DOHH2 (cell line): ENCODE measurements around the gene SLC8A1.

Experiments
- H3F3A ChIP-seq: fragments of 200-600 bp; sonication (generic), shearing (Covaris generic); 2 replicates; pipeline ENCODE4 v1.6.0; 2016; ENCODE audit warnings: antibody characterized with exemption, mild to moderate bottlenecking; ENCODE audit not compliant: control insufficient read depth, insufficient read depth
- H3K27ac ChIP-seq: fragments of 200-600 bp; sonication (generic); 2 replicates; pipeline ENCODE4 v1.5.1; 2014; ENCODE audit warnings: low read depth, mild to moderate bottlenecking, low read length, moderate library complexity
- H3K27me3 ChIP-seq: fragments of 200-600 bp; sonication (generic); 2 replicates; pipeline ENCODE4 v1.6.1; 2014; ENCODE audit warnings: mild to moderate bottlenecking, low read length, mixed read lengths; ENCODE audit not compliant: control insufficient read depth
- H3K36me3 ChIP-seq: fragments of 200-600 bp; sonication (generic); 2 replicates; pipeline ENCODE4 v1.6.1; 2014; ENCODE audit warnings: mild to moderate bottlenecking, low read length, moderate library complexity, mixed read lengths; ENCODE audit not compliant: control insufficient read depth
- H3K4me1 ChIP-seq: fragments of 200-600 bp; sonication (generic); 2 replicates; pipeline ENCODE4 v1.6.1; 2014; ENCODE audit warnings: mild to moderate bottlenecking, low read length, mixed read lengths; ENCODE audit not compliant: control insufficient read depth
- H3K4me2 ChIP-seq: fragments of 200-600 bp; sonication (generic); 2 replicates; pipeline ENCODE4 v1.6.0; 2014; ENCODE audit warnings: mild to moderate bottlenecking, low read length, moderate library complexity
- H3K4me3 ChIP-seq: fragments of 200-600 bp; sonication (generic); 2 replicates; pipeline ENCODE4 v1.5.1; 2014; ENCODE audit warnings: mild to moderate bottlenecking, low read length, mixed read lengths
- H3K79me2 ChIP-seq: fragments of 200-600 bp; sonication (generic); 2 replicates; pipeline ENCODE4 v1.6.1; 2014; ENCODE audit warnings: mild to moderate bottlenecking, low read length, mixed read lengths; ENCODE audit not compliant: control insufficient read depth
- H3K9me2 ChIP-seq: fragments of 200-600 bp; sonication (generic); replicated peaks from 2 replicates; pipeline ENCODE4 v1.6.1; 2014; ENCODE audit warnings: mild to moderate bottlenecking, low read length, mixed read lengths; ENCODE audit not compliant: control insufficient read depth
- H3K9me3 ChIP-seq: fragments of 200-600 bp; sonication (generic); 2 replicates; pipeline ENCODE4 v1.6.1; 2014; ENCODE audit warnings: antibody characterized with exemption, low read length, mixed read lengths; ENCODE audit not compliant: control insufficient read depth, insufficient read depth
- H4K20me1 ChIP-seq: fragments of 200-600 bp; sonication (generic); 2 replicates; pipeline ENCODE4 v1.6.0; 2014; ENCODE audit warnings: low read depth, mild to moderate bottlenecking, antibody characterized with exemption, low read length, moderate library complexity; ENCODE audit not compliant: control insufficient read depth, insufficient read depth
- EZH2phosphoT487 ChIP-seq: fragments of 200-600 bp; sonication (generic); IDR thresholded peaks from 2 replicates; pipeline ENCODE4 v1.6.1; 2017; ENCODE audit warnings: borderline replicate concordance, mild to moderate bottlenecking, antibody characterized with exemption, low read length, moderate library complexity, mixed read lengths
- TF ChIP-seq, protein P1 (sequence below): fragments of 200-600 bp; sonication (generic); IDR thresholded peaks from one replicate; pipeline ENCODE4 v1.5.1; 2014; ENCODE audit warnings: antibody characterized with exemption, mild to moderate bottlenecking, low read depth, low read length; ENCODE audit not compliant: poor library complexity, severe bottlenecking

Gene SLC8A1

GRCh38 chr2:40159333-40159732 is 292.6 kb downstream of the SLC8A1 start:
- 0 out of 2 replicates have a peak, but pooled peaks cover 6% of the 10 kb centered on the region for H3K4me1 ChIP-seq
- no peaks in the 10 kb centered on the region for H3K9me2 ChIP-seq
- no peaks in the 10 kb centered on the region for H4K20me1 ChIP-seq
- H3K9me3 ChIP-seq: no peaks in the 10 kb centered on the region
- H3K36me3 ChIP-seq: peaks cover 61% of the 10 kb centered on the region
- H3F3A ChIP-seq: no peaks in the 10 kb centered on the region
- H3K79me2 ChIP-seq: no peaks in the 10 kb centered on the region
- no peak overlapping the region for H3K4me3 ChIP-seq
- H3K27me3 ChIP-seq: no peaks in the 10 kb centered on the region
- no peak for TF ChIP-seq EZH2phosphoT487
- H3K27ac ChIP-seq: no peak overlapping the region
- H3K4me2 ChIP-seq: no peak overlapping the region

DNA sequence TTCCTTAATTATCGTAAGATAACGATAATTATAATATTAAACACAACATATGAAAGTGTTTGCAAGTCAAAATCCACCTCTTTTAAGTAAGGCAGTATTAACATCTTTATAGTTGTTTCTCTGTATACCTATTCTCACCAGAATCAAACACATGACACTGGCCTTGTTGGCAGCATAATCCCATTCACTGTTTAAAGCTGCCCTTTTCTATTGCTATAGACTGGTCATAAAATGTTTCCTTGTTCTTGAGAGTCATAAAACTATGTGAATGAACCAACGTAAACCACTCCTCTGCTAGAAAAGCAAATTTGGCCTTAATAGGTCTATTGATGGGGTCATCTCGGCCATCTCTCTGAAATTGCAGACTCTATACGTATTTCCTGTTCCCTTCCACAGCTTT is 293.1 kb downstream of the SLC8A1 start:
- Histone ChIP-seq H3K27me3 (no peaks in the 10 kb centered on the region), H3K36me3 (peaks cover 58% of the 10 kb centered on the region), H3K4me1 (0 out of 2 replicates have a peak, but pooled peaks cover 6% of the 10 kb centered on the region), H3F3A (no peaks in the 10 kb centered on the region), H3K4me3 (no peak overlapping the region), H3K9me3 (no peaks in the 10 kb centered on the region), H3K4me2 (no peak overlapping the region), H3K27ac (no peak overlapping the region), H4K20me1 (no peaks in the 10 kb centered on the region), H3K79me2 (no peaks in the 10 kb centered on the region), H3K9me2 (no peaks in the 10 kb centered on the region)
- no peak for TF ChIP-seq EZH2phosphoT487
- TF ChIP-seq, protein P1, sequence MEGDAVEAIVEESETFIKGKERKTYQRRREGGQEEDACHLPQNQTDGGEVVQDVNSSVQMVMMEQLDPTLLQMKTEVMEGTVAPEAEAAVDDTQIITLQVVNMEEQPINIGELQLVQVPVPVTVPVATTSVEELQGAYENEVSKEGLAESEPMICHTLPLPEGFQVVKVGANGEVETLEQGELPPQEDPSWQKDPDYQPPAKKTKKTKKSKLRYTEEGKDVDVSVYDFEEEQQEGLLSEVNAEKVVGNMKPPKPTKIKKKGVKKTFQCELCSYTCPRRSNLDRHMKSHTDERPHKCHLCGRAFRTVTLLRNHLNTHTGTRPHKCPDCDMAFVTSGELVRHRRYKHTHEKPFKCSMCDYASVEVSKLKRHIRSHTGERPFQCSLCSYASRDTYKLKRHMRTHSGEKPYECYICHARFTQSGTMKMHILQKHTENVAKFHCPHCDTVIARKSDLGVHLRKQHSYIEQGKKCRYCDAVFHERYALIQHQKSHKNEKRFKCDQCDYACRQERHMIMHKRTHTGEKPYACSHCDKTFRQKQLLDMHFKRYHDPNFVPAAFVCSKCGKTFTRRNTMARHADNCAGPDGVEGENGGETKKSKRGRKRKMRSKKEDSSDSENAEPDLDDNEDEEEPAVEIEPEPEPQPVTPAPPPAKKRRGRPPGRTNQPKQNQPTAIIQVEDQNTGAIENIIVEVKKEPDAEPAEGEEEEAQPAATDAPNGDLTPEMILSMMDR: no peak

GRCh38 chr2:40155728-40156127 is 296.2 kb downstream of the SLC8A1 start:
- Histone ChIP-seq H3F3A (no peaks in the 10 kb centered on the region), H3K9me3 (no peaks in the 10 kb centered on the region), H3K79me2 (no peaks in the 10 kb centered on the region), H3K4me3 (no peak overlapping the region), H3K27ac (no peak overlapping the region), H3K27me3 (no peaks in the 10 kb centered on the region), H3K9me2 (no peaks in the 10 kb centered on the region), H3K4me1 (no peaks in the 10 kb centered on the region), H3K36me3 (peaks cover 33% of the 10 kb centered on the region), H4K20me1 (no peaks in the 10 kb centered on the region), H3K4me2 (no peak overlapping the region)
- no peak for TF ChIP-seq EZH2phosphoT487
- TF ChIP-seq, protein P1: no peak

DNA sequence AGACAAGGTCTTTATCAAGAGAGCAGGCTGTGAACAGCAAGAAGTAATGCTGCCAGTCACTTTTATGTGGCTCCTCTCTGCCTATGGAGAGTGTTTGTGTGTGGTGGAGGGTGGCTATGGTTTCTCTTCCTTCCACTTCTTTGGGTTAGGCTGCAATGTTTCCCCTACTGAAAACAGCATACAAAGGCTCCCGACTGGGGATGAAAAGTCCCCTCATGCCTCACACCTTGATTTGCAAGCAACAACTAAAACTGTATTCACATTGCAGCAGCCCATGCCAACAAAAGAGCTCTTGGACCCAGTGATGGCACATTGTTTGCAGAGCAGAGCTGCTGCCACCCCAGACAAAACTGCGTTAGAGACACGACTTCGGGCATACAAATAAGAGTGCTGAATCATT is 301.6 kb downstream of the SLC8A1 start:
- Histone ChIP-seq H4K20me1 (no peaks in the 10 kb centered on the region), H3K4me3 (no peak overlapping the region), H3K9me2 (no peaks in the 10 kb centered on the region), H3K4me1 (no peaks in the 10 kb centered on the region), H3K79me2 (no peaks in the 10 kb centered on the region), H3K4me2 (no peak overlapping the region), H3K27ac (no peak overlapping the region), H3K27me3 (no peaks in the 10 kb centered on the region), H3F3A (no peaks in the 10 kb centered on the region), H3K9me3 (no peaks in the 10 kb centered on the region), H3K36me3 (peaks cover 4% of the 10 kb centered on the region; the same call in 1 of the 2 replicates)
- TF ChIP-seq EZH2phosphoT487: no peak
- TF ChIP-seq, protein P1: no peak
